Progenitor cell of endocrine pancreas (in vitro differentiated cells): ENCODE results near the gene MOSPD3. TPM values are rescaled to one million over a fixed set of nuclear protein-coding genes. Genes with fewer than 3 reads are reported as not detected.

ENCODE experiments used
- DNase-seq: peaks from one replicate; pipeline ENCODE4 v3.0.0; 2021; ENCODE audit warnings: low spot score; ENCODE audit not compliant: unreplicated experiment
- H3K27ac Mint-ChIP-seq: 2 replicates; pipeline ENCODE4 v1.8.0; 2021; ENCODE audit warnings: mild to moderate bottlenecking, moderate library complexity, mixed read lengths
- H3K27me3 Mint-ChIP-seq: 2 replicates; pipeline ENCODE4 v1.8.0; 2021; ENCODE audit warnings: mixed read lengths
- H3K36me3 Mint-ChIP-seq: 2 replicates; pipeline ENCODE4 v1.8.0; 2022; ENCODE audit warnings: mixed read lengths; ENCODE audit not compliant: insufficient read depth
- H3K4me1 Mint-ChIP-seq: 2 replicates; pipeline ENCODE4 v1.8.0; 2021; ENCODE audit warnings: low read depth, mixed read lengths
- H3K4me3 Mint-ChIP-seq: 2 replicates; pipeline ENCODE4 v1.8.0; 2021; ENCODE audit warnings: low read depth, mild to moderate bottlenecking, moderate library complexity, mixed read lengths
- H3K9me3 Mint-ChIP-seq: 2 replicates; pipeline ENCODE4 v1.8.0; 2021; ENCODE audit warnings: low read depth, mixed read lengths
- total RNA-seq: library from RNA; stranded (reverse); gene quantifications from 2 replicates; pipeline ENCODE4 v1.2.1, GENCODE V29; 2021
- TF ChIP-seq, protein P1 (sequence below): fragments of 200-600 bp; sonication (generic); IDR thresholded peaks from one replicate; pipeline ENCODE4 v1.5.0; 2021; ENCODE audit warnings: antibody characterized with exemption, mild to moderate bottlenecking; ENCODE audit not compliant: unreplicated experiment

MOSPD3 gene
- total RNA-seq, 1 donor from 2014 or later, result 27.9 TPM

DNA sequence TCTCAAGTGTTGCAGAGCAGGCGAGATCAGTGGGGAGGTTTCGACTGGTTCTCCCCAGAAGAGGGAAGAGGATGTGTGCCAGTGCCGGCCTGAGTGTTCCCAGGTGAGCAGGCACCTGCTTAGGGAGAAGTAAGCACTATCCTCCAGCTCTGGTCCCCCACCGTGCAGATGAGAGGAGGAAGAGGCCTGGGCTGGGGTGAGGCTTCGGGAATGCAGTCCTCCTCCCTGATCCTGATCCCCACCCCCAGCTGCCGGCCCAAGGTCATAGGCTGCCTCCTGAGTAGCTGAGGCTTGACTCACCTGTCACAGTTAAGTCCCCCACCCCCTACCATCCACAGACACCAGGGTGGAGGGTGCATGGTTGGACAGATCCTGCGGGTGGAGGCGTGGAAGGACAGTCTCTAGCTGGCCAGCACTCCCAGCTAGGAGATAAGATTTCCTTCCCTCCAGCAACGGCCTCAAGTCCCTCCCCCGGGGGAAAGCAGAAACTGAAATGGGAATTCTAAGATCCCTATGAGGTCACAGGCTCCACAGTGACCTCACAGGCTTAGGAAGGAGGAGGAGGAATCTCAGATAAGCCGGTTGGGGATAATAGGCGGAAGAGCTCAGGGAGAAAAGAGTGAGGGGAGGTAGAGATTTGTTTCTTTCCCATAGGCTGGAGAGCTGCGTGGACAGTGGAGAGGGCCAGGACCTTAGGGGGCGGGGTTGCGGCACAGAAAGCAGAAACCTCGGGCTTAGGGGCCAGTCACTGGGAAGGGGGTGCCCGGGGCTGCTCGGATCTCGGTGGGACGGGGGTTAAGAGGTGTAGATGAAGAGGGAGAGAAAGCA is 27.4 kb upstream of the MOSPD3 start:
- Mint-ChIP-seq H3K27ac (peak overlapping the region; percentile 98), H3K4me3 (peak overlapping the region; percentile 94), H3K9me3 (no peaks in the 10 kb centered on the region), H3K27me3 (no peaks in the 10 kb centered on the region), H3K36me3 (no peaks in the 10 kb centered on the region), H3K4me1 (peaks cover 28% of the 10 kb centered on the region)
- DNase-seq, result peak; percentile 39
- TF ChIP-seq, protein P1, sequence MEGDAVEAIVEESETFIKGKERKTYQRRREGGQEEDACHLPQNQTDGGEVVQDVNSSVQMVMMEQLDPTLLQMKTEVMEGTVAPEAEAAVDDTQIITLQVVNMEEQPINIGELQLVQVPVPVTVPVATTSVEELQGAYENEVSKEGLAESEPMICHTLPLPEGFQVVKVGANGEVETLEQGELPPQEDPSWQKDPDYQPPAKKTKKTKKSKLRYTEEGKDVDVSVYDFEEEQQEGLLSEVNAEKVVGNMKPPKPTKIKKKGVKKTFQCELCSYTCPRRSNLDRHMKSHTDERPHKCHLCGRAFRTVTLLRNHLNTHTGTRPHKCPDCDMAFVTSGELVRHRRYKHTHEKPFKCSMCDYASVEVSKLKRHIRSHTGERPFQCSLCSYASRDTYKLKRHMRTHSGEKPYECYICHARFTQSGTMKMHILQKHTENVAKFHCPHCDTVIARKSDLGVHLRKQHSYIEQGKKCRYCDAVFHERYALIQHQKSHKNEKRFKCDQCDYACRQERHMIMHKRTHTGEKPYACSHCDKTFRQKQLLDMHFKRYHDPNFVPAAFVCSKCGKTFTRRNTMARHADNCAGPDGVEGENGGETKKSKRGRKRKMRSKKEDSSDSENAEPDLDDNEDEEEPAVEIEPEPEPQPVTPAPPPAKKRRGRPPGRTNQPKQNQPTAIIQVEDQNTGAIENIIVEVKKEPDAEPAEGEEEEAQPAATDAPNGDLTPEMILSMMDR, result no peak

DNA sequence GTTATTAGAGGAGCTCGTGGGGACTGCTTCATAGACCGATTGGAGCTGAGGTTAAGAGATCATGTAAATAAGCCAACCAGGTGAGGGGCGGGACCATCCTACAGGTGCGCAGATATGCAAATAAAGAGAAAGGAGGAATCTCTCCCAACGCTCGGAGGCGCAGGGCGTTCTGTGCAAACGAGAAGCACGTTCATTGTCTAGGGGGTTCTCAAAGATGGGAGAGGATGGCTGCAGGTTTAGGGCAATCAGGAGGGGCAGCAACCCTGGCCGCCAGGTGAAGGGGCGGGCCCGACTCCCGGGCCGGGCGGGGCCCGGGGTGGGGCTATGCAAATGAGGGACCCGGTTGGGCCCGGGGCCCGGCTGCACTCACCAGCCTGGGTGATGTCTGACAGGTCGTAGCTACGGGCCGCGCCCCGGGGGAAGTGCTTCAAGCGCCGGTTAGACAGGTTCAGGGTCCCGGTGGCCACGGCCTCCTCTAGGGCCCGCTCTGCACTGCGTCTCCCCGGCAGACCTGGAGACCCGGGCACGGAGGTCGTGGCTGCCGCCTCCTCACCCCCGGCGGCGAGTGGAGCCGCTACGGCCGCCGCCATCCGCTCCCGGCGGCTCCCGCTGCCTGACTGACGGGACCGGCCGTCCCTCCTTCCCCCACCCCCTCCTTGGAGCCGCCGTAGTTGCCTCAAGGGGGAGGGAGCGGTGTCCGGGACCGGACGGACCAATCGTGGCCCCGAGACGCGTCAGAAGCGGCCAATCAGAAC is 26.7 kb upstream of the MOSPD3 start, which contains the start of gene LRCH4:
TSS of gene LRCH4 (minus strand) at position 619 of the 755 bp plus-strand sequence. CDS start at position 590, 29 bp downstream.
- TF ChIP-seq, protein P1, result no peak
- Mint-ChIP-seq H3K9me3 (no peaks in the 10 kb centered on the region), H3K27ac (peak within 1 kb of the TSS; percentile 98), H3K4me3 (peak within 1 kb of the TSS; percentile 94), H3K36me3 (no peaks in the 10 kb centered on the region), H3K4me1 (peaks cover 34% of the 10 kb centered on the region), H3K27me3 (peaks cover 6% of the 10 kb centered on the region)
- peak; percentile 55 for DNase-seq

DNA sequence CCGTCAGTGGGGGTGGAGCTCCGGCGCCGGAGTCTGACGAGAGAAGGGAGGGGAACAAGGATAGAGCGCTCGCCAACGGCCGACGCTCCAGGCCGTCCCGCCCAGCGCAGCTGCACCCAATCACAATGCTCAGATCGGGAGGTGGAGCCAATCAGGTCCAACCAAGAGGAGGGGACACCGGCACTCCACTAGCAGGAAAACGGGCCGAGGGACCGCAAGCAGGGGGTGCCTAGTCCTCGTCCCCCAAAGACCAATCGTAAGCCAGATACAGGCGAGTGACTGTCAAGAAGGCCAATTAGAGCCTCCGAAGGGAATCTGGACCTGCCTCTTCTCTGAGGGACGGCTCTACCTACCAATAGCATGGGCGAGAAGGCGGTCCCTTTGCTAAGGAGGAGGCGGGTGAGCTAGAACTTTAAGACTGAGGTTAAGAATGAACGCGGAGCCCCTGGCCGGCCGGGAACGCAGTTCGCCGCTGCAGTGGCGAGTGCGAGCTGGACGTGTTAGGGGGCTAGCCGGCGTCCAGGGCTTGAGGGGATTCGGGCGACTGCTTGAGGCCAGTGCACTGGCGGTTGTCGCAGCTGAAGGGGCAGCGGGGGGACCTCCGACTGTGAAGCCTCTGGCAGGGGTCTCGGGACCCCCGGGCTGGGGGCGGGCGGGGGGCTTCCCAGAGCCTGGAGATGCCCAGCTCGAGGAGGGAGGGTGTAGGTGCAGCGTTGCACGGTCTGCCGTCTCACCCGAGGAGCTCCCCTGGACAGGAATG is 25.9 kb upstream of the MOSPD3 start, which contains the start of gene FBXO24:
TSS of gene FBXO24 (plus strand) at position 63 of the 760 bp plus-strand sequence. CDS start at position 361, 298 bp downstream.
- H3K4me1 Mint-ChIP-seq, result peaks cover 34% of the 10 kb centered on the region
- H3K27ac Mint-ChIP-seq, result peak within 1 kb of the TSS; percentile 98
- peak within 1 kb of the TSS; percentile 94 for H3K4me3 Mint-ChIP-seq

DNA sequence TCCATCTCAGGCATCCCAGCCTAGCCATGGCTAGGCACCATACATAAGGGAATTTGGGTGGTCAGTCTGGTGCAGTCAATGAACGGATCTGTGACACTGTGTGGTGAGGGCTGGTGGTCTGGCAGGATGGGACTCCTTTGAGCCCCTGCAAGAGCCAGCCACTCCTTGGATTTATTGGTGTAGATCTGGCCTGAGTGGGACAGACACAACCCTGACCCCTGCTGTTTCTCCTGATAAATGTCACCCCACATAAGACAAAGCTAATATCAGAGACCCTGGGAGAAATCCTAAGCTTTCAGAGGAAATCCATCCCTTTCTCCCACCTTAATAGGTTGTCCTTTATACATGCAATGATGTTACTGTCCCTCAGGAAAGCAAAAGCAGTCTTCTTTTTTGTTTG is 23.9 kb upstream of the MOSPD3 start:
- Mint-ChIP-seq H3K4me3 (peak overlapping the region; percentile 58), H3K9me3 (no peaks in the 10 kb centered on the region), H3K36me3 (no peaks in the 10 kb centered on the region), H3K27me3 (peaks cover 6% of the 10 kb centered on the region), H3K4me1 (peaks cover 31% of the 10 kb centered on the region), H3K27ac (peak overlapping the region; percentile 27)
- TF ChIP-seq, protein P1, result peak; percentile 31
- no peak for DNase-seq

More for the DNA sequence above, 25.9 kb upstream of the MOSPD3 start, which contains the start of gene FBXO24:
- TF ChIP-seq, protein P1, result no peak
- peaks cover 6% of the 10 kb centered on the region for H3K27me3 Mint-ChIP-seq
- no peaks in the 10 kb centered on the region for H3K9me3 Mint-ChIP-seq
- no peaks in the 10 kb centered on the region for H3K36me3 Mint-ChIP-seq
- DNase-seq, result peak; percentile 98
